NCI-H1694 treated with DMSO at 0.1 percent for 48 hours (cell line): ENCODE results near the gene ELAVL1.
A peak's percentile ranks its signal among the peaks of the same experiment; 100 is the strongest.

Experiments used
- DNase-seq: peaks from one replicate; lab custom pipeline; 2025; lab: John Stamatoyannopoulos, UW

The ELAVL1 gene

GRCh38 chr19:8020681-8021080 is 15.2 kb upstream of the ELAVL1 start:
- no peak for DNase-seq

- DNase-seq = no peak
These were observed 12.4 kb upstream of the ELAVL1 start for GRCh38 chr19:8017808-8018207.

GRCh38 chr19:8004723-8005513 is 523 bp downstream of the ELAVL1 start:
- DNase-seq = no peak

GRCh38 chr19:8004001-8004400 is 1.4 kb downstream of the ELAVL1 start:
- no peak for DNase-seq

GRCh38 chr19:8001995-8002849 is 3.2 kb downstream of the ELAVL1 start:
- DNase-seq = peak; percentile 14

GRCh38 chr19:8001651-8001994 is 3.8 kb downstream of the ELAVL1 start:
- DNase-seq = no peak

- no peak for DNase-seq
These were observed 5.0 kb downstream of the ELAVL1 start for GRCh38 chr19:8000298-8001038.

- DNase-seq = no peak
These were observed 6.1 kb downstream of the ELAVL1 start for GRCh38 chr19:7999376-7999775.

GRCh38 chr19:7997809-7998480 is 7.5 kb downstream of the ELAVL1 start:
- DNase-seq = no peak

GRCh38 chr19:7996883-7997282 is 8.6 kb downstream of the ELAVL1 start:
- DNase-seq = no peak

- no peak for DNase-seq
These were observed 9.7 kb downstream of the ELAVL1 start for GRCh38 chr19:7995810-7996158.

- DNase-seq = no peak
These were observed 10.3 kb downstream of the ELAVL1 start for GRCh38 chr19:7994928-7995809.

GRCh38 chr19:7994114-7994513 is 11.3 kb downstream of the ELAVL1 start:
- DNase-seq = no peak

- no peak for DNase-seq
These were observed 11.9 kb downstream of the ELAVL1 start for GRCh38 chr19:7993560-7993959.

GRCh38 chr19:7992575-7992974 is 12.9 kb downstream of the ELAVL1 start:
- DNase-seq = no peak

GRCh38 chr19:7989071-7989575 is 16.3 kb downstream of the ELAVL1 start:
- DNase-seq = no peak

- no peak for DNase-seq
These were observed 17.1 kb downstream of the ELAVL1 start for GRCh38 chr19:7988307-7988706.

- DNase-seq = no peak
These were observed 18.2 kb downstream of the ELAVL1 start for GRCh38 chr19:7987114-7987768.

- DNase-seq = no peak
These were observed 18.9 kb downstream of the ELAVL1 start for GRCh38 chr19:7986321-7987113.

- DNase-seq = no peak
These were observed 19.9 kb downstream of the ELAVL1 start for GRCh38 chr19:7985481-7985911.
